HG02970 (cell line): ENCODE results near the gene LMX1B.
"Not testable (repeated sequence)": the region's sequence is repeated elsewhere in the genome, so short reads cannot be mapped to it uniquely, and the experiment has no call there.

Experiments used
- ATAC-seq: cut with Tn5 transposase; IDR thresholded peaks from one replicate; pipeline ENCODE4 v1.9.1; 2021; ENCODE audit warnings: mild to moderate bottlenecking, moderate library complexity, moderate number of reproducible peaks; ENCODE audit not compliant: unreplicated experiment, low FRiP score

LMX1B gene

DNA sequence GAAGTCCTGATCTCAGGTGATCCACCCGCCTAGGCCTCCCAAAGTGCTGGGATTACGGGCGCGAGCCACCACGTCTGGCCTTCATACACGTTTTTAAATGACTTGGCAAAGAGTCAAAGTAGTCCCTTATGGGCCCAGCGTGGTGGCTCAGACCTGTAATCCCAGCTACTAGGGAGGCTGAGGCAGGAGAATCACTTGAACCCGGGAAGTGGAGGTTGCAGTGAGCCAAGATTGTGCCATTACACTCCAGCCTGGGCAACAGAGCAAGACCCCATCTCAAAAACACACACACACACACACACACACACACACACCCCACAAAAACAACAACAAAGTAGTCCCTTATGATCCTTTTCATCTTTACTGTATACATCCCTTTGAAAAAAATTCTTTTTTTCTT, 116.9 kb downstream of the LMX1B start:
- not testable (repeated sequence) for ATAC-seq

DNA sequence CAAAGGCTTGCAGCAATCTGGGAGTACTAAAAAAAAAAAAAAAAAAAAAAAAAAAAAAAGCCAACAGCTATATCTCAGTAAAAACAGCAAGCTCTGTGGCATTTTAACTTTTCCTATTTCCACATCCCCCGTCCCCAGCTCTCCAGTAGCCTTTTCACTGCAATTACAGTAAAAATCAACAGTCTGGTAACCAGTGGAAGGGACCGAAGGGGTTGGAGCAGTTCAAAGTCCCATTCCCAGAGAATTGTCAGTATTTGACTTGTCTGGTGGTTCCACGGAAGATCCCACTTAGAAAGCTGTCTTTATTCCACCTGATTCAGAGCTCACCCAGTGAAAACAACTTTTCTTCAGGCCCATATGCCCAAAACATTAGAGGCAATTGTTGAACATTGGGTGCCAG, 119.3 kb downstream of the LMX1B start:
- no peak for ATAC-seq

DNA sequence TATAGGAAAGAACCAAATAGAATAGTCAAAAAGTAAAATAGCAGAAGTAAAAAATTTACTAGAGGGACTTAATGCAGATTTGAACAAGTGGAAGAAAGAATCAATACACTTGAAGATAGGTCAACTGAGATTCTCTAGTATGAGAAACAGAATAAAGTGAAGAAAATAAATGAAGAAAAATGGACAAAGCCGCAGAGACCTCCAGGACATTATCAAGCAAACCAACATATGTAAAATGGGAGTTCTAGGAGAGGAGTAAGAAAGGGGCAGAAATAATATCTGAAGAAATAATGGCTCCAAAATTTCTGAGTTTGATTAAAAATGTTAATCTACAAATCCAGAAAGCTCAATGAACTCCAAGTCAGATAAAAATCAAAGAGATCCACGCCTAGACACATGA, 121.1 kb downstream of the LMX1B start:
- no peak for ATAC-seq

DNA sequence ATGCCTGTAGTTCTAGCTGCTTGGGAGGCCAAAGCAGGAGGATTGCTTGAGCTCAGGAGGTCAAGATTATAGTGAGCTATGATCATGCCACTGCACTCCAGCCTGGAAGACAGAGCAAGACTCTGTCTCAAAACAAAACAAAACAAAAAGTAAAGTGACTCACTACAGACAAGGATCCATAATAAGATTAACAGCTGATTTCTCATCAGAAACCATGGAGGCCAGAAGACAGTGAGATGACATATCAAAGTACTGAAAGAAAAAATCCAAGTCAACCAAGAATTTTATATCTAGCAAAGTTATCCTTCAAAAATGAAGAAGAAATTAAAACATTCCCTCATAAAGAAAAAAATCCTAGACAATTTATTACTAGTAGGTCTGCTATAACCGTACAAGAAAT, 121.8 kb downstream of the LMX1B start:
- ATAC-seq = no peak

DNA sequence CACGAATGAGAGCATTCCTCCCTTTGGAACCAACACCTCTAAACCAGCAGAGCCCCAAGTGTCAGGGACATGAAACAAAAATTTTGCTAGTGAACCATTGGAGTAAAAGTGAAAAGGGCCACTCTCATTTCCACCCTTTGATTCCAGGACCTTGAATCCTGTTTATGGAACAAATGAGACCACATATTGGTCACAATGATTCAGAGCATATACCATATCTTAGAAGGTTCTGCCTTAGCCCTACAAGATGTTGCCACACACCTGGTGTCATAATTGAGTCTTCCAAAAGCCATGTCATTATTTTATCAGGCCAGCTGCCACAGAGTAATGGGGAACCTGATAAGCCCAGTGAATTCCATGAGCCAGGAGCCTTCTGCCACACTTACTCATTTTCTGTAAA, 124.8 kb downstream of the LMX1B start:
- no peak for ATAC-seq

DNA sequence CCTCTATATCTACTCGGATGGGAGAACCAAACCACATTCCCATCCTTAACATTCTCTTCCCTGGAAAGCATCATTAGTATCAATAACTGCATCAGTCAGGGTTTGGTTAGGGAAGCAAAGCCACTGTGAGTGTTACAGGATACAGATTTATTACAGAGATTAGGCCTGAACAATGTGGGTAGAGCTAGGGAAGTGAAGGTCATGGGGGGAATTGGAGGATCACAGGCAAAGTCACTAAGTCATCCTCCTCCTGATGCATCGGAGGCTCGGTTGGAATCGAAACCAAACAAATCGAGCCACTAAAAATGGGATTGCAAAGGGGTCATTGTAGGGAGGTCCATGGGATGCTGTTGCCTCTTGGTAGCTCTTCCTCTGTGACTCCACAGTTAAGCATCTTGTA, 129.3 kb downstream of the LMX1B start:
- no peak for ATAC-seq

DNA sequence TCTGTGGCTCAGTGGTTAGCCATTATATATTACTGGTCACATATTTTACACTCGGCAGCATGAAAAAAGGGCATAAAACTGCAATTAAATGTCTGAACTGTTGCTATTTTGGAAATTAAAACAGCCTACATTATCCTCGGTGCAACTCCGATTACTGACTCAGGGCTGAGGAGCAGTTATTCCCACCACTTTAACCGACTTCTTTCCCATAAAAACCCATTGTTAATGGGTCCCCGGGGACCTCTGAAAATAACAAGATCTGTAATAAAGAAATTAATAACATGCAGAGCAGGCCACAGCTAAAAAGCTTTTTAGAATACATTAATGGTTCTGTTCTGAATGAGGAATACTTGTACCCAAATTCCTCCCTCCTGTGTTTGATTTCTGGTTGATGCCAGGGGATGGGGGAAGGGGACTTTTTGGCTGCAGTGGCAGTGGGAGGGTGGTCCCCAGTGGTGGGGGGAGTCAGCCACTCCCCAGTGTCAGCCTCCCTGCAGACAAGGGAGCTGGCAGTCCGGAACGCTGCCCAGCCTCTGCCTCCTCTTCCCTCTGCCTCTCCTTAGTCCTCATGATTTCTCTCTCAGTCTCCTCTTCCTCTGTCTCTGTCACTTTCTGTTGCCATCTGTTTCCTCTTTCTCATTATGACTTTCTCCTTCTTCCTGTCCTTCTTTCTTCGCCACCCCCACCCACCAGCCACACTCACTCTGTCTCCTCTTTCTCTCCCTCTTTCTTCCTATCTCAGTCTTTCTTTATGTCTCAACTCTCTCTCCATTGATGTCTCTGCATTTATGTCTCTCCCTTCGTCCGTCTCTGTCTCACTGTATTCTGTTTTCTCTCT, 132.1 kb downstream of the LMX1B start:
- no peak for ATAC-seq
